GM12801 (cell line): ENCODE data around the gene SYCE3.

Experiments
- TF ChIP-seq, protein P1 (sequence below): IDR thresholded peaks from one replicate; pipeline ENCODE4 v1.5.1; 2011; ENCODE audit warnings: control low read depth; ENCODE audit not compliant: insufficient read length; ENCODE audit errors: extremely low read depth

The SYCE3 gene

DNA sequence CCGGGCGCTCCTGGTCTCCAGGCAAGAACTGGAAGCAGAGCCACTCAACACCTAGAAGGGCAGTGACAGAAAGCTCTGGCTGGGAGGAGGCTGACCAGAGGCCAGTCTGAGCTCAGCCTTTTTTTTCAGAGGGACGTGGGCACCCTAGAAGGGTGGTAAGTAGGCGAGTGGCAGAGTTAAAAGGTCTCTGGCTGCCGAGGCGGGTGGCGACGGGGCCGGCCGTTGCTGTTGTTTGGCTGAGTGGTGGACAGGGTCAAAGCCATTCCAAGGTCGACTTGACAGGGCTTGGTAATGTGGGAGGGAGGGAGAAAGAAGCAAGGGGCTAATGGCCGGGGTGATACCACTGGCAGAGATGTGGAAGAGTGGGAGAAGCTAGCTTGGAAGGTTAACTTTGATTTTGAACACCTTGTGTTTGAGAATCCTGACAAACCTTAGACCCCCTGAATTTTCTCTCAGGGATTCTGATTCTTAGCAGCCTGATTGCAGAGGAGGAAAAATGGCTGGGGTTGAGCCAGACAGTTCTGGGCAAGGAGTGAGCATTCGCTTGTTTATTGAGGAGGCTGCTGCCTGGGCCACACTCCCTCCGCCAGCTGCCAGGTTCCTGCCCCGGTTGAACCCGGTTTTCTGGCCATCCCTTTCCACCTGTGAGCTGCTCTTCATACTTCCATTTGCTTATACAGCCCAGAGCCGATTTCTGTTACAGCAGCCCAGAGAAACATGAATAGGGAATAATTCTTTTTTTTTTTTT is 868 bp upstream of the SYCE3 start:
- TF ChIP-seq, protein P1, sequence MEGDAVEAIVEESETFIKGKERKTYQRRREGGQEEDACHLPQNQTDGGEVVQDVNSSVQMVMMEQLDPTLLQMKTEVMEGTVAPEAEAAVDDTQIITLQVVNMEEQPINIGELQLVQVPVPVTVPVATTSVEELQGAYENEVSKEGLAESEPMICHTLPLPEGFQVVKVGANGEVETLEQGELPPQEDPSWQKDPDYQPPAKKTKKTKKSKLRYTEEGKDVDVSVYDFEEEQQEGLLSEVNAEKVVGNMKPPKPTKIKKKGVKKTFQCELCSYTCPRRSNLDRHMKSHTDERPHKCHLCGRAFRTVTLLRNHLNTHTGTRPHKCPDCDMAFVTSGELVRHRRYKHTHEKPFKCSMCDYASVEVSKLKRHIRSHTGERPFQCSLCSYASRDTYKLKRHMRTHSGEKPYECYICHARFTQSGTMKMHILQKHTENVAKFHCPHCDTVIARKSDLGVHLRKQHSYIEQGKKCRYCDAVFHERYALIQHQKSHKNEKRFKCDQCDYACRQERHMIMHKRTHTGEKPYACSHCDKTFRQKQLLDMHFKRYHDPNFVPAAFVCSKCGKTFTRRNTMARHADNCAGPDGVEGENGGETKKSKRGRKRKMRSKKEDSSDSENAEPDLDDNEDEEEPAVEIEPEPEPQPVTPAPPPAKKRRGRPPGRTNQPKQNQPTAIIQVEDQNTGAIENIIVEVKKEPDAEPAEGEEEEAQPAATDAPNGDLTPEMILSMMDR = no peak

DNA sequence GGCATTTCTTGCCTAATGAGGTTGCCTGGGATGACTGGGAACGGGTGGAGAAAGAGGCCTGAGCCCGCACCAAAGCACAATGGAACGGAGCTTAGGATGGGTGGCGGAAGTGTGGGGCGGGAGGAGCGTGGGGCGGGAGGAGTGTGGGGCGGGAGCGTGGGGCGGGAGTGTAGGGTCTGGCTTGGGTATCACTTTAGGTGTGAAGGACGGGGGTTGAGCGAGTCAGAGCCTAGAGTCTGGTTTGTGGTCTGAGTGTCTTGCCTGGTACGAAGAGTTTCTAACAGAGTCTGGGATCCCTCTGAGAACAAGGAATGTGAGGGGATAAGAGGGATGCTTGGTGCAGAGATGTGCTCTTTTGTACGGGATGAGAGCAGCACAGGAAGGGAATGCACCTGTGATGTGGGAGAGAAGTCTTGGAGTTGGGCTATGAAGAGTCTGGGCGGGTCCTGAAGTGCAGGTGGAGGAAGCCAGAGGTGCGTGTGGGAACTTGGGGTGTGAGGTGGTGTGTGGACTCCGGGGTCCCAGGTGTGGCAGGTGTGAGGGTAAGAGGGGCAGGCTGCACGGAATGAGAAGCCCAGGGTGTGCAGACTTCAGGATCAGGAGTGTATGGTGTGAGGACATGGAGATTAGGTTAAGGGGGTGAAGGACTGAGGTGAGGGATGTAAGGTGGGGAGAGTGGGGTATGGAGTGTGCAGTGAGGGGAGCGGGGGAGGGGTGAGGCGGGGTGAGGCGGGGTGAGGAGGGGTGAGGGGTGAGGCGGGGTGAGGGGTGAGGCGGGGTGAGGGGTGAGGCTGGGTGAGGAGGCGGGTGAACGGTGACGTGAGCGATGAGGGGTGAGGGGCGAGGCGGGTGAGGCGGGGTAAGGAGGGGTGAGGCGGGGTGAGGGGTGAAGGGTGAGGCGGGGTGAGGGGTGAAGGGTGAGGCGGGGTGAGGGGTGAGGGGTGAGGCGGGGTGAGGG is 1.0 kb downstream of the SYCE3 start:
- TF ChIP-seq, protein P1 = no peak

DNA sequence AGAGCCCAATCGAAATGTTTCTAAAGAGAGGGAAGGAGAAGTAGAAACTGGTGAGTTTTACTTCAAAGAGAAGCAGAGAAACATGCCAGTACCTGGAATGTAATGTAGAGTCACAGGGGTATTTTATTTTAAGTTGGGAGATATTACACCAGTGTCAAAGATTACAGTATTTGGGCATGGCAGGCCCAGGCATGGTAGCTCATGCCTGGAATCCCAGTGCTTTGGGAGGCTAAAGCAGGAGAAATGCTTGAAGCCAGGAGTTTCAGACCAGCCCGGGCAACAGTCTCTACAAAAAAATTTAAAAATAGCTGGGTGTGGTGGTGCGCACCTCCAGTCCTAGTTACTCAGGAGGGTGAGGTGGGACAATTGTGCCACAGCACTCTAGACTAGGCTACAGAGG is 2.7 kb downstream of the SYCE3 start:
- TF ChIP-seq, protein P1 = no peak

DNA sequence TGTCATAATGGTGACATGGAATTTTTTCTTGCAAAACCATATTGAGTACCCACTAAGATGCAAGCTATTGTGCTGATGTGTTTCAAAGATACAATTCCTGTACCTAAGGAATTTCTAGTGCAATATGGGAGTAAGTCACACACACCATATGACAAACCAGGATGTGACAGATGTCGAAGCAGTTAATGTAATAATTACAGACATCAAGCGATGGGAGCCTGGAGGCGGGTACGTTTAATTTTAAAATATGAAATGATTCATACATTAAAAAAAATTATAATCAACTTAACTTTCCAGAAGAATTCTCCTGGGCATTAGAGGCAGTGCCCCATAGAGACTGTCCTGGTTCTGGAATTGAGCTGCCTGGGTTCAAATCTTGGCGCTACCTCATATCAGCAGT is 6.0 kb downstream of the SYCE3 start:
- TF ChIP-seq, protein P1 = no peak

DNA sequence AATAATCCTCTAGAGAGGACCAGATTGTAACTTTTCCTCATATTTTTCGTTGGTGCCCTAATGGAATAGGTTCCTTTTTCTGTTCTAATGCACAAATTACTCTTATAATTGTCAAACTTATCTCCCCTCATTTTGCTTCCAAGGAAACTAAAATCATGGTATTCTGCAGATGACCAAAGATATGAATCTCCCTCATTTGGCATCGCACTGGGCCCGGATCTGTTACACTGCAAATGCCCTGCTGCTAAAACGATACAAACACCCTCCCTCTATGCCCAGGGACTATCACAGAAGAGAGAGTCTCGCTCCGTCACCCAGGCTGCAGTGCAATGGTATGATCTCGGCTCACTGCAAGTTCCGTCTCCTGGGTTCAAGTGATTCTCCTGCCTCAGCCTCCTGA is 9.4 kb downstream of the SYCE3 start:
- TF ChIP-seq, protein P1 = no peak

DNA sequence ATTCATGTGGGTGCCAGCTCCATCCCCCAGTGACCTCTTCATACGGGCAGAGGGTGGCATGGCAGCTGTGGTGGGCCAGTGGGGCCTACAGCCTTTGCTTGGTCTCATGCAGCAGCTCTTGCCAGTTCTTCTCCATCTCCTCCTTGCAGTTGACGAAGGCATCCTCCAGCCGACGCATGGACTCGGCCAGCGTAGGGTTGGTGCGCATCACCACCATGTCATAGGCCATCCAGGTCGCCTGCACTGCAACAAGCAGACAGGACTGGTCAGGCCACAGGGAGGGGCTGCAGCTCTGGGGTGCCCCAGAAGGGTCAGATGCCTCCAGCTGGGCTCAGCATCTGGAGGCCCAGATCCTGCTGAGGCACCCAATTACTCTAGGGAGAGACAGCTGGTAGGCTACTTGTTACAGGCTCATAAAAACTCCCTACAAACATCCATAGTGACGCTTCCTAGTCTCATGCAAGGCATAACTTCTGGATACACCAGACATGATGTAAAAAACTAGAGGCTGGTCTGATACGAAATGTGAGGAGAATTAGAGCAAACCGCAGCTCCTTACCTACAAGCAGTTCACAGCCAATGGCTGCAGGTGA is 11.5 kb downstream of the SYCE3 start:
- TF ChIP-seq, protein P1 = no peak

DNA sequence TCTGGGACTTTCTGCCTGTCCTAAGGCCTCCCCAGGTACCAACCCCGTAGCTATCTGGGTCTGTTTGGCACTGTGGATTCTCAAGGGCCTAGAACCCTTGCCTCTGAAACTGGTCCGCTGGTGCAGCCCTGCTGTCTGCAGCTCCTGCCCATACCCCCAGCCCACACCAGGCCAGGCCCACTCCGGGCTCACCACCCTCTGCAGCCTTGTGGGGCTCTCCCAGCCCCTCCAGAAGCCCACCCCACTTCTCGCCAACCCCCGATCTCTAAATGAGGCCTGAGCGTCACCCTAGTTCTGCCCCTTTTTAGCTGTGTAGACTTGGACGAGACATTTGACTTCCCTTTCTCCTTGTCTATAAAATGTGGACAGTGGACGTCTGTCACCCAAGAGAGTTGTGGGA is 12.3 kb downstream of the SYCE3 start:
- TF ChIP-seq, protein P1 = no peak
